ENCODE measurements around the gene GDPD4. TPM values are rescaled to one million over a fixed set of nuclear protein-coding genes. Genes with fewer than 3 reads are reported as not detected.

The GDPD4 gene
- total and polyA plus RNA-seq, 9 of the 15 experiments (the other 6 are each of a cell fraction or from before 2014, with no cell fraction given) = 0.40 TPM; not detected in 8

DNA sequence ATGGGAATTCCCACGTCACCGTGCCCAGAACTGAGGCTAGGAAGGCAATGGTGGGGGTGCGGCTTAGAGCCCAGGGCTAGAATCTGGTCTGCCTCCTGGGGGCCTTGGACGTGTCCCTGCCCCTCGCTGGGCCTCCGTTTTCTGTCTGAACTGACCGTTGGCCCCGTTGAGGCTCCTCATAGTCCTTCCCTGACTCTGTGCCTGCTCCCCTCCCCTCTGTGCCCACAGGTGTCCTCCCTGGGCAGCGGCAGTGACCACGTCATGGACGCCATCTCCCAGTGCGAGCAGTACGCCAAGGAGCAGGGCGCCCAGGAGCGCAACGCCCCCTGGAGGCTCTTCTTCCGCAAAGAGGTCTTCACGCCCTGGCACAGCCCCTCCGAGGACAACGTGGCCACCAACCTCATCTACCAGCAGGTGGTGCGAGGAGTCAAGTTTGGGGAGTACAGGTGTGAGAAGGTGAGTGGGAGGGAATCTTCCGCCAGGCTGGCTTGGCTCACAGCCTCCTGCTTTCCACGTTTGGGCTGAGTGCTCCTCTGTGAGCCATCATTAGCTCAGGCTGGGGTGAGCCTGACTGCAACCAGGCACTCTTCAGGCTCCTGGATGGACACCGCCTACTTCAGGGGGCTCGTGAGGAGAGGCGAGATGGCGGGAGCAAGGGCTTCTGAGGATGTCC is 109.5 kb downstream of the GDPD4 start (continued):
- TF ChIP-seq, protein P1, sequence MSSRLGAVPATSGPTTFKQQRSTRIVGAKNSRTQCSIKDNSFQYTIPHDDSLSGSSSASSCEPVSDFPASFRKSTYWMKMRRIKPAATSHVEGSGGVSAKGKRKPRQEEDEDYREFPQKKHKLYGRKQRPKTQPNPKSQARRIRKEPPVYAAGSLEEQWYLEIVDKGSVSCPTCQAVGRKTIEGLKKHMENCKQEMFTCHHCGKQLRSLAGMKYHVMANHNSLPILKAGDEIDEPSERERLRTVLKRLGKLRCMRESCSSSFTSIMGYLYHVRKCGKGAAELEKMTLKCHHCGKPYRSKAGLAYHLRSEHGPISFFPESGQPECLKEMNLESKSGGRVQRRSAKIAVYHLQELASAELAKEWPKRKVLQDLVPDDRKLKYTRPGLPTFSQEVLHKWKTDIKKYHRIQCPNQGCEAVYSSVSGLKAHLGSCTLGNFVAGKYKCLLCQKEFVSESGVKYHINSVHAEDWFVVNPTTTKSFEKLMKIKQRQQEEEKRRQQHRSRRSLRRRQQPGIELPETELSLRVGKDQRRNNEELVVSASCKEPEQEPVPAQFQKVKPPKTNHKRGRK (tag; IDR thresholded peaks at IDR 0.05) = no peak
- no peak for TF ChIP-seq RHOXF2B (CRISPR knock-in tag; conservative IDR thresholded peaks at IDR 0.05)
- no peak for TF ChIP-seq TEAD1 (CRISPR knock-in tag; IDR thresholded peaks at IDR 0.05)
- no peak for TF ChIP-seq SNIP1 (IDR thresholded peaks at IDR 0.05; ENCODE audit: low read depth)
- no peak for TF ChIP-seq ZNF146 (CRISPR knock-in tag; IDR thresholded peaks at IDR 0.05; ENCODE audit: unreplicated experiment)
- TF ChIP-seq PTBP1 (IDR thresholded peaks at IDR 0.05; ENCODE audit: low read depth, low read length) = no peak
- TF ChIP-seq, protein P2, sequence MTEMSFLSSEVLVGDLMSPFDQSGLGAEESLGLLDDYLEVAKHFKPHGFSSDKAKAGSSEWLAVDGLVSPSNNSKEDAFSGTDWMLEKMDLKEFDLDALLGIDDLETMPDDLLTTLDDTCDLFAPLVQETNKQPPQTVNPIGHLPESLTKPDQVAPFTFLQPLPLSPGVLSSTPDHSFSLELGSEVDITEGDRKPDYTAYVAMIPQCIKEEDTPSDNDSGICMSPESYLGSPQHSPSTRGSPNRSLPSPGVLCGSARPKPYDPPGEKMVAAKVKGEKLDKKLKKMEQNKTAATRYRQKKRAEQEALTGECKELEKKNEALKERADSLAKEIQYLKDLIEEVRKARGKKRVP (CRISPR knock-in tag; IDR thresholded peaks at IDR 0.05) = no peak
- peak; percentile 45; the same call in 1 of the 2 replicates for TF ChIP-seq ESRRA (IDR thresholded peaks at IDR 0.05; ENCODE audit: borderline replicate concordance, low read depth)
- TF ChIP-seq, protein P3, sequence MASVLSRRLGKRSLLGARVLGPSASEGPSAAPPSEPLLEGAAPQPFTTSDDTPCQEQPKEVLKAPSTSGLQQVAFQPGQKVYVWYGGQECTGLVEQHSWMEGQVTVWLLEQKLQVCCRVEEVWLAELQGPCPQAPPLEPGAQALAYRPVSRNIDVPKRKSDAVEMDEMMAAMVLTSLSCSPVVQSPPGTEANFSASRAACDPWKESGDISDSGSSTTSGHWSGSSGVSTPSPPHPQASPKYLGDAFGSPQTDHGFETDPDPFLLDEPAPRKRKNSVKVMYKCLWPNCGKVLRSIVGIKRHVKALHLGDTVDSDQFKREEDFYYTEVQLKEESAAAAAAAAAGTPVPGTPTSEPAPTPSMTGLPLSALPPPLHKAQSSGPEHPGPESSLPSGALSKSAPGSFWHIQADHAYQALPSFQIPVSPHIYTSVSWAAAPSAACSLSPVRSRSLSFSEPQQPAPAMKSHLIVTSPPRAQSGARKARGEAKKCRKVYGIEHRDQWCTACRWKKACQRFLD (CRISPR knock-in tag; IDR thresholded peaks at IDR 0.05) = no peak
- peak; percentile 74 for TF ChIP-seq NCOA6 (IDR thresholded peaks at IDR 0.05)
- TF ChIP-seq, protein P4, sequence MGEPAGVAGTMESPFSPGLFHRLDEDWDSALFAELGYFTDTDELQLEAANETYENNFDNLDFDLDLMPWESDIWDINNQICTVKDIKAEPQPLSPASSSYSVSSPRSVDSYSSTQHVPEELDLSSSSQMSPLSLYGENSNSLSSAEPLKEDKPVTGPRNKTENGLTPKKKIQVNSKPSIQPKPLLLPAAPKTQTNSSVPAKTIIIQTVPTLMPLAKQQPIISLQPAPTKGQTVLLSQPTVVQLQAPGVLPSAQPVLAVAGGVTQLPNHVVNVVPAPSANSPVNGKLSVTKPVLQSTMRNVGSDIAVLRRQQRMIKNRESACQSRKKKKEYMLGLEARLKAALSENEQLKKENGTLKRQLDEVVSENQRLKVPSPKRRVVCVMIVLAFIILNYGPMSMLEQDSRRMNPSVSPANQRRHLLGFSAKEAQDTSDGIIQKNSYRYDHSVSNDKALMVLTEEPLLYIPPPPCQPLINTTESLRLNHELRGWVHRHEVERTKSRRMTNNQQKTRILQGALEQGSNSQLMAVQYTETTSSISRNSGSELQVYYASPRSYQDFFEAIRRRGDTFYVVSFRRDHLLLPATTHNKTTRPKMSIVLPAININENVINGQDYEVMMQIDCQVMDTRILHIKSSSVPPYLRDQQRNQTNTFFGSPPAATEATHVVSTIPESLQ (CRISPR knock-in tag; IDR thresholded peaks at IDR 0.05) = no peak
- TF ChIP-seq, protein P5, sequence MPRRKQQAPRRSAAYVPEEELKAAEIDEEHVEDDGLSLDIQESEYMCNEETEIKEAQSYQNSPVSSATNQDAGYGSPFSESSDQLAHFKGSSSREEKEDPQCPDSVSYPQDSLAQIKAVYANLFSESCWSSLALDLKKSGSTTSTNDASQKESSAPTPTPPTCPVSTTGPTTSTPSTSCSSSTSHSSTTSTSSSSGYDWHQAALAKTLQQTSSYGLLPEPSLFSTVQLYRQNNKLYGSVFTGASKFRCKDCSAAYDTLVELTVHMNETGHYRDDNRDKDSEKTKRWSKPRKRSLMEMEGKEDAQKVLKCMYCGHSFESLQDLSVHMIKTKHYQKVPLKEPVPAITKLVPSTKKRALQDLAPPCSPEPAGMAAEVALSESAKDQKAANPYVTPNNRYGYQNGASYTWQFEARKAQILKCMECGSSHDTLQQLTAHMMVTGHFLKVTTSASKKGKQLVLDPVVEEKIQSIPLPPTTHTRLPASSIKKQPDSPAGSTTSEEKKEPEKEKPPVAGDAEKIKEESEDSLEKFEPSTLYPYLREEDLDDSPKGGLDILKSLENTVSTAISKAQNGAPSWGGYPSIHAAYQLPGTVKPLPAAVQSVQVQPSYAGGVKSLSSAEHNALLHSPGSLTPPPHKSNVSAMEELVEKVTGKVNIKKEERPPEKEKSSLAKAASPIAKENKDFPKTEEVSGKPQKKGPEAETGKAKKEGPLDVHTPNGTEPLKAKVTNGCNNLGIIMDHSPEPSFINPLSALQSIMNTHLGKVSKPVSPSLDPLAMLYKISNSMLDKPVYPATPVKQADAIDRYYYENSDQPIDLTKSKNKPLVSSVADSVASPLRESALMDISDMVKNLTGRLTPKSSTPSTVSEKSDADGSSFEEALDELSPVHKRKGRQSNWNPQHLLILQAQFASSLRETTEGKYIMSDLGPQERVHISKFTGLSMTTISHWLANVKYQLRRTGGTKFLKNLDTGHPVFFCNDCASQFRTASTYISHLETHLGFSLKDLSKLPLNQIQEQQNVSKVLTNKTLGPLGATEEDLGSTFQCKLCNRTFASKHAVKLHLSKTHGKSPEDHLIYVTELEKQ (CRISPR knock-in tag; IDR thresholded peaks at IDR 0.05) = no peak
- TF ChIP-seq ZNF584 (CRISPR knock-in tag; IDR thresholded peaks at IDR 0.05; ENCODE audit: low read depth) = no peak
- no peak; the same call in 1 of the 2 replicates for TF ChIP-seq SMARCA5 (IDR thresholded peaks at IDR 0.05)
- no peak for TF ChIP-seq MEIS2 (IDR thresholded peaks at IDR 0.05; ENCODE audit: partially characterized antibody)
- TF ChIP-seq GTF2F1 (IDR thresholded peaks at IDR 0.05; ENCODE audit: low read depth, low read length) = no peak
